Mucosa of descending colon (tissue), 3 donors: ENCODE data around the gene PARD3B. TPM values are rescaled to one million over a fixed set of nuclear protein-coding genes. Genes with fewer than 3 reads are reported as not detected.

Experiments
- ATAC-seq: fragments of 200-7000 bp; cut with Tn5 transposase; one replicate; pipeline ENCODE4 v1.9.1; 2020; ENCODE audit warnings: mild to moderate bottlenecking, moderate library complexity
- DNase-seq, 3 donors: peaks; one replicate each; pipeline ENCODE4 v3.0.0-alpha.2; 2020
- H3K36me3 ChIP-seq: fragments of 200-600 bp; one replicate; pipeline ENCODE4 v1.8.0; 2021; ENCODE audit warnings: low read depth, mild to moderate bottlenecking
- H3K4me1 ChIP-seq: fragments of 200-600 bp; one replicate; pipeline ENCODE4 v1.8.0; 2021; ENCODE audit warnings: low read depth, mild to moderate bottlenecking
- H3K4me3 ChIP-seq: fragments of 200-600 bp; one replicate; pipeline ENCODE4 v1.8.0; 2021; ENCODE audit warnings: mild to moderate bottlenecking
- H3K9me3 ChIP-seq: fragments of 200-600 bp; one replicate; pipeline ENCODE4 v1.8.0; 2021; ENCODE audit warnings: mild to moderate bottlenecking
- CTCF ChIP-seq: fragments of 200-600 bp; IDR thresholded peaks from one replicate; pipeline ENCODE4 v1.8.0; 2022; ENCODE audit warnings: antibody characterized with exemption, mild to moderate bottlenecking
- intact Hi-C, 2 donors: fragments of 100-400 bp; cut with DNase I in 1 of 2; cut with micrococcal nuclease in 1 of 2; formaldehyde crosslinking; loops; one replicate each; pipeline versions ENCODE4 v1.11.0 to v1.11.1; 2022; cut with DNase I, micrococcal nuclease
- total RNA-seq, 3 donors: library from RNA; stranded (reverse); fragmentation: NEBNext Ultra II Directional in 2 of 3; extraction: Animal tissue kit (Norgen Biotek cat#: 25700) in 2 of 3; gene quantifications; one replicate each; pipeline versions ENCODE4 v1.2.1 to v1.2.4, GENCODE V29; 2021 to 2023
- donor health status: DM: no; HTN: no; CAD: no; lungs with moderate emphysema.
- donor health status: DM: no; HTN: no; CAD: no.
- donor health status: DM: no; HTN: yes; CAD: no.

Gene PARD3B
- total RNA-seq, 3 donors from 2014 or later = 21.1 to 56.8 (median 44.0) TPM

DNA sequence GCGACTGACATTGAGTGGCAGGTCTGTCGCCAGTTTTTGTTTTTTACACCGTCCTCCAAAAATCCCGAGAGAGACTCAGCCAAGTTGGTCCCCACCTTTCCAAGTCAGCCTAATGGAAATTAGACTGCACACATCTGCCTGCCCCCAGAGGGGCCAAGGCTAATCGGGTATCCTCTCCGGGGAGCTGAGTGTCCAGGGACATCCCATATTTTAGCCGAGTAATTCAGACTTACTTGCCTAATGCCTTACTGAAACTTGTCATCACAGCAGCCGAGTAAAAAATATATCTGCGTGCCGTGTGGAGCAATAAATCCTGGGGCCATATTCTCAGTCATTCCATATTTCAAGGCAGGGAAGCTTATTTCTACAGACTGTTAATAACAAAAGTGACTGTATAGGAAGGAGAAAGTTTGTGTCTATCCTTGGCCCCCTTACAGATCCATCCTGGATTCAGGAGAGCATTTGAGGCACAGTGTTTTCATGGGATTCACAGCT, 1098.2 kb downstream of the PARD3B start:
- DNase-seq = no peak
- TF ChIP-seq CTCF = no peak
- Histone ChIP-seq H3K4me3 (no peak overlapping the region), H3K9me3 (no peaks in the 10 kb centered on the region), H3K36me3 (no peaks in the 10 kb centered on the region), H3K4me1 (no peaks in the 10 kb centered on the region)
- no peak for ATAC-seq
- intact Hi-C loops = no loop called here

- no peak for TF ChIP-seq CTCF
- no peaks in the 10 kb centered on the region for H3K4me1 ChIP-seq
- no peak for DNase-seq
- no peaks in the 10 kb centered on the region for H3K9me3 ChIP-seq
- no peak for ATAC-seq
- no peak overlapping the region for H3K4me3 ChIP-seq
- H3K36me3 ChIP-seq = no peaks in the 10 kb centered on the region
- intact Hi-C loops = no loop called here
These were observed 1098.7 kb downstream of the PARD3B start for GRCh38 chr2:205644018-205644417.

DNA sequence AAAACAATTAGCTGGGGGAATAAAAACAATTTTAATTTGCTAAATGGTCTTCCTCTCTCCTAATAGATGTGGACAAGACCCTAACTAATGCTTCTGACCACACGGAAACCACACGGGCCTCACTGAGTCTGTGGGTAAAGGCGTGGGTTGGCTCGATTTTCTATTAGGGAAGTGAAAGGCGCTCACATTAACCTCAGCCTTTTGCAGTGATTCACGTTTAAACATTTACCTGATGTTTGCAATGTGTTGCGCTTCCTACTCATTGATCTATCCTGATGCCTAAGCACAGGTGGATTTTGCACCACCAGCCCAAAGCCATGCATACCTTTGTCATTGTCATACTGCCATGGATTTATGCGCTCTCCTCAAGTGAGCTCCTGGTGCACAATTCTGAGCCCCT, 1101.4 kb downstream of the PARD3B start:
- ATAC-seq = no peak

GRCh38 chr2:205650450-205650849, 1105.2 kb downstream of the PARD3B start:
- Histone ChIP-seq H3K4me3 (no peak overlapping the region), H3K36me3 (no peaks in the 10 kb centered on the region), H3K4me1 (no peaks in the 10 kb centered on the region), H3K9me3 (no peaks in the 10 kb centered on the region)
- no peak for DNase-seq
- ATAC-seq = no peak
- intact Hi-C loops = no loop called here
- TF ChIP-seq CTCF = no peak

More for the DNA sequence above, 1101.4 kb downstream of the PARD3B start:
- H3K4me3 ChIP-seq = no peak overlapping the region
- no peaks in the 10 kb centered on the region for H3K9me3 ChIP-seq
- H3K36me3 ChIP-seq = no peaks in the 10 kb centered on the region
- no peaks in the 10 kb centered on the region for H3K4me1 ChIP-seq
- no peak for DNase-seq
- no peak for TF ChIP-seq CTCF
- intact Hi-C loops = no loop called here

DNA sequence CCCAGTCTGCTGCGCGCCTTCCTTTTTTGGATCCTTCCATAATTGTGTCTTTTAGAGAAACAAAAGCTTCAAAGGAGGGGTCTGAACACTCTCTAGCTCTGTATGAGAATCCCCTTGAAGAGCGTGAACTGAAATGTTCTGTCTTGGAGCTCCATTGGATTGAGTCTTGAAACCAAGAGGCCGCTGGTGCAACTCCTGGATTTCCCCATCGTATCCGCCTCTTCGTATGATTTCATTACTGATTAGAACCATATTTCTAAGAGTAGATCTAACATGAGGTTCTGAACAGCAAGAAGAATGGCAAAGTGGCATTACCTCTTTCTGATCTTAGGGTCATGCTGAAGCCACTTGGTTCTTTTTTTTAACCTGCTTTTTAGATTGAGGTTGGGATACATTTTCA, 1105.7 kb downstream of the PARD3B start:
- no peak for ATAC-seq
- Histone ChIP-seq H3K36me3 (no peaks in the 10 kb centered on the region), H3K4me3 (no peak overlapping the region), H3K4me1 (no peaks in the 10 kb centered on the region), H3K9me3 (no peaks in the 10 kb centered on the region)
- DNase-seq = no peak
- intact Hi-C loops = no loop called here
- no peak for TF ChIP-seq CTCF

DNA sequence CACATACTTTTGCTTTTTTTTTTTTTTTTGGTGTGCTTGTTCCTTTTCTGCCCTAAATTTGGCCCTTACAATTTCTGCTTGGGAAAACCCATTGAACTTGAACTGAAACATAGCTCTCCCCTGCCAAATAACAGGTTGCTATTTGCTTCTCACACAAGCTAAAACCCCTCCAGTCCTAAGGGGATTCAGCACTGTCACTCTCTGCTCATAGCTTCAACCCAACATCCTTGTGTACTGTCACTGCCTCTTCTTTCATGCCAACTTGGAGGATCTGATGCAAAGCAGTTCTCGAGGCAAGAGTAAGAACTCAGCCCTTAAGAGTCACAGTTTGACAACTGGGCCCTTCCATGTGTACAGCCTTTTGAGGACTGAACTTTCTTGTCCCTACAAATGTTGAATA, 1106.4 kb downstream of the PARD3B start:
- intact Hi-C loops = no loop called here
- ATAC-seq = no peak

More for the DNA sequence above, 1106.4 kb downstream of the PARD3B start:
- TF ChIP-seq CTCF = no peak
- DNase-seq = no peak
- Histone ChIP-seq H3K9me3 (no peaks in the 10 kb centered on the region), H3K4me3 (no peak overlapping the region), H3K4me1 (no peaks in the 10 kb centered on the region), H3K36me3 (no peaks in the 10 kb centered on the region)
